ENCODE results near the gene CRX.
"Not testable (repeated sequence)": the region's sequence is repeated elsewhere in the genome, so short reads cannot be mapped to it uniquely, and the experiment has no call there.

Gene CRX

DNA sequence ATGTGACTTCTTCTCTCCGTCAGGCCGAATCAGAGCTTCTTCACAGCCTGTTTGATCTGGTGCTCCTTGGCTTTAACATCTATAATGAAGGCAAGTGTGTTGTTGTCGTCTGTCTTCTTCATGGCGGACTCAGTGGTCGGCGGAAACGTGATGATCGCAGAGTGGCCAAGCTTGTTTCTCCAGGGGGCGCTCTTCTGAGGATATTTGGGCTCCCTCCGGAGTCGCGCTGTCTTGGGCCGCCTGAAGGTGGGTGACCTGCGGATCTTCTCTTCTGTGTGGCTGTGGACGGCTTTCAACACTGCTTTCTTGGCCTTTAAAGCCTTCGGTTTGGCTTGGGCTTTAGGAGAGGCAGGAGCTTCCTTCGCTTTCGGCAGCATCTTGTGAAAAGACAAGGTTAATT, 27.2 kb upstream of the CRX start:
- no peak for DNase-seq (ENCODE audit: insufficient read length, low spot score)
- TF ChIP-seq POLR2A (IDR thresholded peaks at IDR 0.05; ENCODE audit: low read depth, low read length) = no peak
- no peak for FAIRE-seq

DNA sequence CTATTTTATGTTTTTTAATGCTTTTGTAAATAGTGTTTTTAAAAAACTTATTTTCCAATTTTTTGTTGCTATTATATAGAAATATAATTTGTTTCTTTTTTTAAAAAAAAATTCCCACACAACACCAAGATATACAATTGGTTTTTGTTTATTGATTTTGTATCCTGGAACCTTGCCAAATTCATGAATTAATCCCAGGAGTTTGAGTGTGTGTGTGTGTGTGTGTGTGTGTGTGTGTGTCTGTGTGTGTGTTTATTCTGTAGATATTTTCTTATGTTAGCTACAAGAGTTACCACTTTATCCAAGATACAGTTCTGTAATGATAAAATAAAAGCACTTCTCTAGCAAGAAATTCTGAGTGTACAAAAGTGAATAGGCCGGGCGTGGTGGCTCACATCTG, 25.0 kb upstream of the CRX start:
- no peak for TF ChIP-seq POLR2A (IDR thresholded peaks at IDR 0.05; ENCODE audit: low read depth, low read length)
- DNase-seq (ENCODE audit: insufficient read length, low spot score) (no peak), FAIRE-seq (no peak)

DNA sequence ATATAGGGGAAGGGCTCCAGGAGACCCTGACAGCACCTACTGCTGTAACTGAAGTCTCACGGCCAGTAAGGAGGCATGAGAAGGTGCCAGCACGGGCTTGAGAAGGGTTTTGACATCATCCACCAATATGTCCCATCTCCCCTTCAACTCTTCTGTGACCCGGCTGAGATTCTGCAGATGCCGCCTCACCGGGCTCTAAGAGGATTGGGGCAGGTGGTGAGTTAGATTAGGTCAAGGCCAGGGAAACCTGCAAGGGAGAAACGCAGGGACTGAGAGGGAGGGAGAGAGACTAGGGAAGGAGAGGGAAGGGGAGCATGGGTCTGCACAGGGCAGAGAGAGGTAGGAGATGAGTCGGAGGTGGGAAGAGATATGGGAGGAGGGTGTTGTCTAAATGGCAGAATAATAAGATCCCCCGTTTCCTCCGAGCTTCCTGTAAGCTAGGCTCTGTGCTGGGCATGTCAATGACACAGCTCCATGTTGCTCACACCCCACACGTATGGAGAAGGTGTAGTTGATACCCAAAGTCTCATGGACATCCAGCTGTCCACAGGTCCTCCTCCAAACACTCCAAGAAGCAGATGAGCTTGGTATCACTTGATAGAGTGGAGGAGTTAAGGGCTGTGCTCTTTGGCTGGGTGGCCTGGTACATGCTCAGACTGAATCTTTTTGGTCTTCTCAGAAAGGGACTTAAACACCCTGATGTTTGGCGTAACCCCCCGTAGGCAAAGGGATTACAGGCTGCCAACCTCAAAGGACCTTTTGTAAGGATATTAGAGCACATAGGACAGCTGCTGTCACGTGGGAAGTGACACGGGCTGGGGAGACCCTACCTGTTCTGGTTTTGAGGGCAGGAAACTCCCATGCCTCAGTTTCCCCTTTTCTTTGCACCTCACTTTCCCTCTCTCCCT, 23.5 kb upstream of the CRX start:
- DNase-seq (ENCODE audit: insufficient read length, low spot score) (no peak), FAIRE-seq (no peak)
- TF ChIP-seq POLR2A (IDR thresholded peaks at IDR 0.05; ENCODE audit: low read depth, low read length) = no peak

DNA sequence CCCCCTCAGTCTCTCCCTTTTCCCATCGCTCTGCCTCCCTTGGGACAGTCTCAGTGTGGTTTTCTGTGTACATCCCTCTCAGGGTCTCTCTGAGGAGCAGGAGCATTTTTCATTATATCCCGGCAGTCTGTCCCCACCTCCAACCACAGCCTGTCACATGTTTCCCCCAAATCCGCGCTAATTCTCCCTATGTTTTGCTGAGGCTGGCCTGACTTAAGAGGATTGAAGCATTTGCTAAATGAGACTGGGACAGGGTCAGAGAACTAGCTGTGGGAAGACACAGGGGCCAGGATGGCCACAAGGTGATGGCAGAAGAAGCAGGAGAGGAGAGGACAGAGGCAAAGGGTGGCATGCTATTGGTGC, 22.9 kb upstream of the CRX start:
- TF ChIP-seq POLR2A (IDR thresholded peaks at IDR 0.05; ENCODE audit: low read depth, low read length) = no peak
- FAIRE-seq = no peak
- DNase-seq (ENCODE audit: insufficient read length, low spot score) = no peak

DNA sequence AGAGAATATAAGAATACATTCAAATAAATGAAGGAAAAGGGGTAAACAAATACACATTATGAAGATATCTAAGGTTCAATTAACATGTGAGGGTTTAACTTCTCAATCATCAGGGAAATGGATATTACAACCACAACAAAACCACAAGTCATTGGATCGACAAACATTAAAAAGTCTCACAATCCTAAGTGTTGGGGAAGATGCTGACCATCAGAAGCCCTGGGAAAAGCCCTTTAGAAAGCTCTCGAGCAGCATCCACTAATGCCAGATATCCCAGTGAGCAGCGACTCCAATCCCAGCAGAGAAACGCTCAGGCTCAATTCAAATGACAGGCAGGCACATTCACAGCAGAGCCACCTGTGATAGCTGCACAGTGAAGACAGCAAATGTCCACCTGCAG, 20.5 kb upstream of the CRX start:
- TF ChIP-seq POLR2A (IDR thresholded peaks at IDR 0.05; ENCODE audit: low read depth, low read length) = no peak
- DNase-seq (ENCODE audit: insufficient read length, low spot score) = no peak
- FAIRE-seq = no peak

DNA sequence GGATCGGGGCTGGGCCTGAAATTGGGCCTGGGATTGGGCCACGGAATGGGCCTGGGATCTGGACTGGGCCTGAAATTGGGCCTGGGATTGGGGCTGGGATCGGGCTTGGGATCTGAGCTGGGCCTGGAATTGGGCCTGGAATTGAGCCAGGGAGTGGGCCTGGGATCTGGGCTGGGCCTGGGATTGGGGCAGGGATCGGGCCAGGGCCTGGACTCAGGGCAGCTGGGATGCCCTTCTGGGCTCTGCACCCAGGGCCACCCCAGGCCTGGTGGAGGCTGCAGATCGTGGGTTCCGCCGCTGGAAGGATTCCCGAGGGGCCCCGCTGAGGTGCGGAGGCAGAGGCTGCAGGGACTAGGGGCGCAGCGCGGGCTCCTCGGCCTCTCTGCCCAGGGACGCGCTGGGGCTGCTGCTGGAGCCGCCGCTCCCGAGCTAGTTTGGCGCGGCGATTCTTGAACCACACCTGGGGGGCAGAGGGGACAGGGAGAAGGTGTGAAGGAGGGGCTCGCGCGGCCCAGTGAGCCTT, 19.2 kb upstream of the CRX start:
- DNase-seq (ENCODE audit: insufficient read length, low spot score) = no peak
- TF ChIP-seq POLR2A (IDR thresholded peaks at IDR 0.05; ENCODE audit: low read depth, low read length) = no peak
- FAIRE-seq = no peak

DNA sequence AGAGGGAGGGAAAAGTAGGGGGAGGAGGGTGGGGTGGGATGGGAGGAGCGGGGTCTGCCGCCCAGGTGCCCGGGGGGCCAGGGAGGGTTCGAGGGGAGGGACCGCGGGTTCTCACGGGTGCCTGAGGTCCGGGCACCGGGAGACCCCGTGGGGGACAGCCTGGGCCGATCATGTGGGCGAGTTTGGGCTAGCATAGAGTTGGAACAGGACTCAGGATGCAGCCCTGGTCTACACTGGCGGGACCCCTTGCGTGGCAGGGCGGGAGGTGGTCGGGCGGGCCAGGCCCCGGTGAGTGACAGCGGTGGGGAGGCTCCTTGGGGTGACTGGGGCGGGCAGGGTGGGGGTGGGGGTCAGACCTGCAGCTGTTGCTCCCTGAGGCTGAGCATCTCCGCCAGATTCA, 18.6 kb upstream of the CRX start:
- FAIRE-seq; DNase-seq (ENCODE audit: insufficient read length, low spot score): not testable (repeated sequence)

DNA sequence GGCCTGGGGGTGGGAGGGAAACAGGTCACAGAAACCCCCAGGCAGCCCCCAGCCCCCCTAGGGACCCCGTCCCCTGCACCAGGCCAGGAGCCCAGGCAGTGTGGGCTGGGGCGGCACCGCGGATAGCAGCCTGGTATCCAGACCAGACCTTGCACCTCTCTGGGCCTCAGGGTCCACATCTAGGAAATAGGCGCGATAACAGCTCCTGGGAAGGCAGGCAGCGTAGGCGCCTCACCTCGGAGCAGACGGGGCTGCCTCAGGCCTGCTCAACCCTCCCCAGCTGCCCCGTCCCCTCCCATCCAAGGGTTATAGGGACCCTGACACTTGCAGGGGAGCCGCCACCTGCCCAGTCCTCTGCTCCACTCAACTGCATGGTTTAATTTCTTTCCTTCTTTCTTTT, 18.1 kb upstream of the CRX start:
- DNase-seq (ENCODE audit: insufficient read length, low spot score); FAIRE-seq: not testable (repeated sequence)

DNA sequence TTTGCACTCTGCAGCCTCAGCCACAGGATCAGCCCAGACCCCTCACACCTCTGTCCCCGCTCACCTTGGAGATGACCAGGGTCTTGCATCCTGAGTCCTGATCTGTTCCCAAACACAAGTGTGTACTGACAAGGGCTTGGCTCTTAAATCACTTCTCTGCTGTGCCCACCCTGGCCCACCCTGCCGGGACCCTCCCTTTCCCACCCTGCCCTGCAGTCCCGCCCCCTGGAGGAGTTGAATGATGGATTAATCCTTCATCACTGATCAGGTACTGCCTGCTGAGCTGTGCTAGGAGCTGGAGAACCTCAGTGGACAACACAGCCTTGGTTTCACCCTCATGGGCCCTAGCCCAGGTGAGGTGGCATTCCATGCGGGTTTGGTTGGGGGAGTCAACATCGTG, 17.3 kb upstream of the CRX start, which contains the start of gene TPRX1:
Gene TPRX1, minus strand, starts transcription at position 101 of the 400 bp plus-strand sequence. Its CDS starts 12 bp downstream, at position 89.
- DNase-seq (ENCODE audit: insufficient read length, low spot score); FAIRE-seq: not testable (repeated sequence)

DNA sequence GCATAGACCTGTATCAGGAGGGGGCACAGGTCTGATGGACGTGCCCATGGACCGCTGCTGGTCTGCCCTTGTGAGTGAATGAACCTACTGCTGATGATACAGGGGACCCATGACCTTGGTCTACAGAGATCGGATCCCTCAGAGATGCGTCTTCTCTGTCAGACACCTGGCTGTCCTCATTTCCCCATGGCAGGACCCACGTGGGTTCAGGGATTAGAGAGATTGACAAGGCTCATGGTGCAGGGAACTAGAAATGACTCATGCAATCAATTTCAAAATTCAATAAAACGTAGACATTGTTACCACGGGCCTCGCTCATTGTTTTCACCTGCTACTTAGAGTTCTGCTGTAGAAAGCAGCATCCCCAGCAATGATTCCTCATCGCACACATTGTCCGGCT, 16.4 kb upstream of the CRX start:
- FAIRE-seq (no peak), DNase-seq (ENCODE audit: insufficient read length, low spot score) (no peak)
- no peak for TF ChIP-seq POLR2A (IDR thresholded peaks at IDR 0.05; ENCODE audit: low read depth, low read length)

DNA sequence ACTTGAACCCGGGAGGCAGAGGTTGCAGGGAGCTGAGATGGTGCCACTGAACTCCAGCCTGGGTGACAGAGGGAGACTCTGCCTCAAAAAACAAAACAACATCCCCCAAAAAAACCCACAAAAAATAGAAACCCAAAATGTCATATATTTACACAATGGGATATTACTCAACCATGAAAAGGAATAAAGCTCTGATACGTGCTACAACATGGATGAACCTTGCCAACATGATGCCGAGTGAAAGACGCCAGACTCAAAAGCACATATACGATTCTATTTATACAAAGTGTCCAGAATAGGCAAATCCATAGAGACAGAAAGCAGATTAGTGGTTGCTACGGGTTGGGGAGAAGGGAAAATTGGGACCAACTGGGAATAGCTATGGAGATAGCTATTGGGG, 15.3 kb upstream of the CRX start:
- TF ChIP-seq POLR2A (IDR thresholded peaks at IDR 0.05; ENCODE audit: low read depth, low read length) = no peak
- FAIRE-seq = no peak
- no peak for DNase-seq (ENCODE audit: insufficient read length, low spot score)

DNA sequence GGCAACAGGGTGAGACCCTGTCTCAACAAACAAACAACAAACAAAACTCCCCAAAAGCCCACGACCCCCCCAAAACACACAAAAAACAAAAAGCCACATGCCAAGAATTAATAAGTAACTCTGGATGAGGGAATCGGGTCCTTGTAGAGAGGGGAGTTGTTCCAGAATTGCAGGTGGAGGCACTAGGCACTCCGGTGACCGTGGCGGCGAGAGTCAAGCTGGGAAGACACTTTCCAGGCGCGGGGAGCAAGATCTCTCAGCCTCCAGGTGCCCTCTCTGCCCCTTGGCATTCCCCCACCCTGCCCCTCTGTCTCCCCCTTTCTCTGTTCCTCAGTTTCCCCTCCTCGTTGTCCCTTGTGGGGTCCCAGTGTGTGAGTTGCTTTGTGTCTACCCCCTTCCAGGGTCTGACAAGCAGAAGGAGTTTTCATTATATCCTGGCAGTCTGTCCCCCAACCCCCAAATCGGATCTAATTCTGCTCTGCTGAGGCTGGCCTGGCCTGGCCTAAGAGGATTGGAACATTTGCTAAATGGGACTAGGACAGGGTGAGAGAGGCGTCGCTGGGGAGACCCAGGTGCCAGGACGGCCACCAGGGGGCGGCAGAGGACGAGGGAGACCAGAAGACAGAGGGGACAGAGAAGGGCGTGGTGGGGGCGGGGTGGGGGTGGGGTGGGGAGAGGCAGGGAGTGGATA, 8.3 kb upstream of the CRX start:
- FAIRE-seq (no peak), DNase-seq (ENCODE audit: insufficient read length, low spot score) (peak; percentile 69)
- TF ChIP-seq POLR2A (IDR thresholded peaks at IDR 0.05; ENCODE audit: low read depth, low read length) = no peak

DNA sequence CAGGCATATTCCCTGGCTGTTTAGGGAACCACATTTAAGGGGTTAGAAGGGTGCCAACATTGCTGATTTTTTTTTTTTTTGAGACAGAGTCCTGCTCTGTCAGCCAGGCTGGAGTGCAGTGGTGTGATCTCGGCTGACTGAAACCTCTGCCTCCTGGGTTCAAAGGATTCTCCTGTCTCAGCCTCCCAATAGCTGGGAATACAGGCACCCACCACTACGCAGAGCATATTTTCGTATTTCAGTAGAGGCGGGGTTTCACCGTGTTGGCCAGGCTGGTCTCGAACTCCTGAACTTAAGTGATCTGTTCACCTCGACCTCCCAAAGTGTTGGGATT, 7.8 kb upstream of the CRX start:
- FAIRE-seq = no peak

DNA sequence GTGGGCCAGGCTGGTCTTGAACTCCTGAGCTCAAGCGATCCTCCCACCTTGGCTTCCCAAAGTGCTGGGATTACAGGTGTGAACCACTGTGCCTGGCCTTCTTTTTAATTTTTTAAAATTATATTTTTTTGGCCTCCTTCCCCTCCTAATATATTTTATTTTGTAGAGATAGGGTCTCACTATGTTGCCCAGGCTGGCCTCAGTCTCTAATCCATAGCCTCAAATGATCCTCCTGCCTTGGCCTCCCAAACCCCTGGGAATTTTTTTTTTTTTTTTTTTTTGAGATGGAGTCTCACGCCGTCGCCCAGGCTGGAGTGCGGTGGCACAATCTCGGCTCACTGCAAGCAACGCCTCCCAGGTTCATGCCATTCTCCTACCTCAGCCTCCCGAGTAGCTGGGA, 5.5 kb upstream of the CRX start:
- FAIRE-seq; DNase-seq (ENCODE audit: insufficient read length, low spot score): not testable (repeated sequence)

More for the DNA sequence above, 7.8 kb upstream of the CRX start:
- DNase-seq (ENCODE audit: insufficient read length, low spot score) = no peak
- no peak for TF ChIP-seq POLR2A (IDR thresholded peaks at IDR 0.05; ENCODE audit: low read depth, low read length)

DNA sequence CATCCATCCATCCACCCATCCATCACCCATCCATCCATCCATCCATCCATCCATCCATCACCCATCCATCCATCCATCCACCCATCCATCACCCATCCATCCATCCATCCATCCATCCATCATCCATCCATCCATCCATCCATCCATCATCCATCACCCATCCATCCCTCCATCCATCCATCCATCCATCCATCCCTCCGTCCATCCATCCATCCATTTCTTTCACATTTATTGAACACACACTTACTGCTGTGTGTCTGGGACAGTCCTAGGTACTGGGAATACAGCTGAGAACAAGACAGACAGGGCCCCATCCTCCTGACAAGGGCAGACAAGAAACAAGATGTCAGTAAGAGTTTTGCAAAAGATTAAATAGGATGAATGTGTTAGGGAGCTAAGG, 3.5 kb upstream of the CRX start:
- not testable (repeated sequence) for DNase-seq (ENCODE audit: insufficient read length, low spot score); FAIRE-seq
